ENCODE data around the gene CEP95.
A peak's percentile ranks its signal among the peaks of the same experiment; 100 is the strongest.

CEP95 gene

DNA sequence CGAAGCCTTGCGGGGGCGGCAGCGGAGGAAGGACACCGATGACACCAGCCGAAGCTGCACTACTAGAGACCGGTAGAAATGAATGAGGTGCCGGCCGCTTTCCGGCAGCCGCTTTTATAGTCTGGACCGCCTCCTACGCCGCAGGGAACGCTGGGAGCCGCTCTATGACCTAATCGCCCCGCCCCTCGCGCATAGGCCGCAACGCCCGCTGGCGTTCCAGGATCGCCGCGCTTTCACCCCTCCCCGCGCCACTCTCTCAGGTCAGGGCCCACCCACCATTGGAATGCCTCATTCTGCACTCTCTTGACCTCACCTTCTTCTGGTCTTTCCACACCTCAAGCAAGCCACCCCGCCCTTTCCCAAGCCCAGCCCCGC, 589 bp upstream of the CEP95 start, which contains the start of gene DDX5 (continued):
- TF ChIP-seq, protein P1, sequence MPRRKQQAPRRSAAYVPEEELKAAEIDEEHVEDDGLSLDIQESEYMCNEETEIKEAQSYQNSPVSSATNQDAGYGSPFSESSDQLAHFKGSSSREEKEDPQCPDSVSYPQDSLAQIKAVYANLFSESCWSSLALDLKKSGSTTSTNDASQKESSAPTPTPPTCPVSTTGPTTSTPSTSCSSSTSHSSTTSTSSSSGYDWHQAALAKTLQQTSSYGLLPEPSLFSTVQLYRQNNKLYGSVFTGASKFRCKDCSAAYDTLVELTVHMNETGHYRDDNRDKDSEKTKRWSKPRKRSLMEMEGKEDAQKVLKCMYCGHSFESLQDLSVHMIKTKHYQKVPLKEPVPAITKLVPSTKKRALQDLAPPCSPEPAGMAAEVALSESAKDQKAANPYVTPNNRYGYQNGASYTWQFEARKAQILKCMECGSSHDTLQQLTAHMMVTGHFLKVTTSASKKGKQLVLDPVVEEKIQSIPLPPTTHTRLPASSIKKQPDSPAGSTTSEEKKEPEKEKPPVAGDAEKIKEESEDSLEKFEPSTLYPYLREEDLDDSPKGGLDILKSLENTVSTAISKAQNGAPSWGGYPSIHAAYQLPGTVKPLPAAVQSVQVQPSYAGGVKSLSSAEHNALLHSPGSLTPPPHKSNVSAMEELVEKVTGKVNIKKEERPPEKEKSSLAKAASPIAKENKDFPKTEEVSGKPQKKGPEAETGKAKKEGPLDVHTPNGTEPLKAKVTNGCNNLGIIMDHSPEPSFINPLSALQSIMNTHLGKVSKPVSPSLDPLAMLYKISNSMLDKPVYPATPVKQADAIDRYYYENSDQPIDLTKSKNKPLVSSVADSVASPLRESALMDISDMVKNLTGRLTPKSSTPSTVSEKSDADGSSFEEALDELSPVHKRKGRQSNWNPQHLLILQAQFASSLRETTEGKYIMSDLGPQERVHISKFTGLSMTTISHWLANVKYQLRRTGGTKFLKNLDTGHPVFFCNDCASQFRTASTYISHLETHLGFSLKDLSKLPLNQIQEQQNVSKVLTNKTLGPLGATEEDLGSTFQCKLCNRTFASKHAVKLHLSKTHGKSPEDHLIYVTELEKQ (tag by site-specific recombination; IDR thresholded peaks at IDR 0.05; ENCODE audit: borderline replicate concordance), result no peak
- TF ChIP-seq ZNF335 (tag by site-specific recombination; conservative IDR thresholded peaks at IDR 0.05) (0 out of 2 replicates have a peak, but pooled peaks have one; percentile 1), ZNF16 (tag by site-specific recombination; IDR thresholded peaks at IDR 0.05; ENCODE audit: low read depth) (no peak), EGR2 (tag by site-specific recombination; IDR thresholded peaks at IDR 0.05; ENCODE audit: low read depth) (peak; percentile 53; the same call in 1 of the 2 replicates), ZFHX2 (tag by site-specific recombination; conservative IDR thresholded peaks at IDR 0.05) (peak; percentile 86), ZNF24 (tag by site-specific recombination; IDR thresholded peaks at IDR 0.05) (no peak), ZNF274 (IDR thresholded peaks at IDR 0.05; ENCODE audit: low read length) (no peak), ZNF274 (tag by site-specific recombination; IDR thresholded peaks at IDR 0.05; ENCODE audit: borderline replicate concordance) (no peak), ZNF558 (tag by site-specific recombination; IDR thresholded peaks at IDR 0.05) (no peak), ZBTB21 (tag by site-specific recombination; IDR thresholded peaks at IDR 0.05) (no peak), HOXC10 (CRISPR knock-in tag; IDR thresholded peaks at IDR 0.05) (no peak), ZNF610 (tag by site-specific recombination; IDR thresholded peaks at IDR 0.05; ENCODE audit: borderline replicate concordance) (no peak; the same call in 1 of the 2 replicates), SCRT2 (tag by site-specific recombination; IDR thresholded peaks at IDR 0.05) (no peak), YY2 (tag by site-specific recombination; IDR thresholded peaks at IDR 0.05) (no peak), GLIS2 (tag by site-specific recombination; IDR thresholded peaks at IDR 0.05) (no peak; the same call in 1 of the 2 replicates), HOXA7 (CRISPR knock-in tag; IDR thresholded peaks at IDR 0.05; ENCODE audit: borderline replicate concordance) (no peak), SP2 (tag by site-specific recombination; IDR thresholded peaks at IDR 0.05) (no peak; the same call in 1 of the 2 replicates), ZNF785 (tag by site-specific recombination; IDR thresholded peaks at IDR 0.05) (no peak), ZNF214 (tag by site-specific recombination; IDR thresholded peaks at IDR 0.05; ENCODE audit: borderline replicate concordance) (no peak), ZNF654 (tag by site-specific recombination; IDR thresholded peaks at IDR 0.05; ENCODE audit: low read depth) (no peak), OVOL3 (tag by site-specific recombination; IDR thresholded peaks at IDR 0.05) (no peak), SP3 (tag by site-specific recombination; IDR thresholded peaks at IDR 0.05) (peak; percentile 91), ZNF114 (tag by site-specific recombination; IDR thresholded peaks at IDR 0.05) (no peak)
- TF ChIP-seq, protein P2, sequence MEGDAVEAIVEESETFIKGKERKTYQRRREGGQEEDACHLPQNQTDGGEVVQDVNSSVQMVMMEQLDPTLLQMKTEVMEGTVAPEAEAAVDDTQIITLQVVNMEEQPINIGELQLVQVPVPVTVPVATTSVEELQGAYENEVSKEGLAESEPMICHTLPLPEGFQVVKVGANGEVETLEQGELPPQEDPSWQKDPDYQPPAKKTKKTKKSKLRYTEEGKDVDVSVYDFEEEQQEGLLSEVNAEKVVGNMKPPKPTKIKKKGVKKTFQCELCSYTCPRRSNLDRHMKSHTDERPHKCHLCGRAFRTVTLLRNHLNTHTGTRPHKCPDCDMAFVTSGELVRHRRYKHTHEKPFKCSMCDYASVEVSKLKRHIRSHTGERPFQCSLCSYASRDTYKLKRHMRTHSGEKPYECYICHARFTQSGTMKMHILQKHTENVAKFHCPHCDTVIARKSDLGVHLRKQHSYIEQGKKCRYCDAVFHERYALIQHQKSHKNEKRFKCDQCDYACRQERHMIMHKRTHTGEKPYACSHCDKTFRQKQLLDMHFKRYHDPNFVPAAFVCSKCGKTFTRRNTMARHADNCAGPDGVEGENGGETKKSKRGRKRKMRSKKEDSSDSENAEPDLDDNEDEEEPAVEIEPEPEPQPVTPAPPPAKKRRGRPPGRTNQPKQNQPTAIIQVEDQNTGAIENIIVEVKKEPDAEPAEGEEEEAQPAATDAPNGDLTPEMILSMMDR (tag by site-specific recombination; IDR thresholded peaks at IDR 0.05), result no peak
- TF ChIP-seq, protein P3, sequence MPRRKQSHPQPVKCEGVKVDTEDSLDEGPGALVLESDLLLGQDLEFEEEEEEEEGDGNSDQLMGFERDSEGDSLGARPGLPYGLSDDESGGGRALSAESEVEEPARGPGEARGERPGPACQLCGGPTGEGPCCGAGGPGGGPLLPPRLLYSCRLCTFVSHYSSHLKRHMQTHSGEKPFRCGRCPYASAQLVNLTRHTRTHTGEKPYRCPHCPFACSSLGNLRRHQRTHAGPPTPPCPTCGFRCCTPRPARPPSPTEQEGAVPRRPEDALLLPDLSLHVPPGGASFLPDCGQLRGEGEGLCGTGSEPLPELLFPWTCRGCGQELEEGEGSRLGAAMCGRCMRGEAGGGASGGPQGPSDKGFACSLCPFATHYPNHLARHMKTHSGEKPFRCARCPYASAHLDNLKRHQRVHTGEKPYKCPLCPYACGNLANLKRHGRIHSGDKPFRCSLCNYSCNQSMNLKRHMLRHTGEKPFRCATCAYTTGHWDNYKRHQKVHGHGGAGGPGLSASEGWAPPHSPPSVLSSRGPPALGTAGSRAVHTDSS (tag by site-specific recombination; IDR thresholded peaks at IDR 0.05), result 0 out of 2 replicates have a peak, but pooled peaks have one; percentile 23
- TF ChIP-seq, protein P4, sequence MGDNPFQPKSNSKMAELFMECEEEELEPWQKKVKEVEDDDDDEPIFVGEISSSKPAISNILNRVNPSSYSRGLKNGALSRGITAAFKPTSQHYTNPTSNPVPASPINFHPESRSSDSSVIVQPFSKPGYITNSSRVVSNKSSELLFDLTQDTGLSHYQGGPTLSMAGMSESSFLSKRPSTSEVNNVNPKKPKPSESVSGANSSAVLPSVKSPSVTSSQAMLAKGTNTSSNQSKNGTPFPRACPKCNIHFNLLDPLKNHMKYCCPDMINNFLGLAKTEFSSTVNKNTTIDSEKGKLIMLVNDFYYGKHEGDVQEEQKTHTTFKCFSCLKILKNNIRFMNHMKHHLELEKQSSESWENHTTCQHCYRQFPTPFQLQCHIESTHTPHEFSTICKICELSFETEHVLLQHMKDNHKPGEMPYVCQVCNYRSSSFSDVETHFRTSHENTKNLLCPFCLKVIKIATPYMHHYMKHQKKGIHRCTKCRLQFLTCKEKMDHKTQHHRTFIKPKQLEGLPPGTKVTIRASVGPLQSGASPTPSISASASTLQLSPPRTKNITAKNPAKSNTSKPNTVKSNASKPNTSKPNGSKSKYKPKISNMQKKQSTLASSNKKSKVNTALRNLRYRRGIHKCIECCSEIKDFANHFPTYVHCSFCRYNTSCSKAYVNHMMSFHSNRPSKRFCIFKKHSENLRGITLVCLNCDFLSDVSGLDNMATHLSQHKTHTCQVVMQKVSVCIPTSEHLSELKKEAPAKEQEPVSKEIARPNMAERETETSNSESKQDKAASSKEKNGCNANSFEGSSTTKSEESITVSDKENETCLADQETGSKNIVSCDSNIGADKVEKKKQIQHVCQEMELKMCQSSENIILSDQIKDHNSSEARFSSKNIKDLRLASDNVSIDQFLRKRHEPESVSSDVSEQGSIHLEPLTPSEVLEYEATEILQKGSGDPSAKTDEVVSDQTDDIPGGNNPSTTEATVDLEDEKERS (tag by site-specific recombination; IDR thresholded peaks at IDR 0.05), result no peak
- TF ChIP-seq, protein P5, sequence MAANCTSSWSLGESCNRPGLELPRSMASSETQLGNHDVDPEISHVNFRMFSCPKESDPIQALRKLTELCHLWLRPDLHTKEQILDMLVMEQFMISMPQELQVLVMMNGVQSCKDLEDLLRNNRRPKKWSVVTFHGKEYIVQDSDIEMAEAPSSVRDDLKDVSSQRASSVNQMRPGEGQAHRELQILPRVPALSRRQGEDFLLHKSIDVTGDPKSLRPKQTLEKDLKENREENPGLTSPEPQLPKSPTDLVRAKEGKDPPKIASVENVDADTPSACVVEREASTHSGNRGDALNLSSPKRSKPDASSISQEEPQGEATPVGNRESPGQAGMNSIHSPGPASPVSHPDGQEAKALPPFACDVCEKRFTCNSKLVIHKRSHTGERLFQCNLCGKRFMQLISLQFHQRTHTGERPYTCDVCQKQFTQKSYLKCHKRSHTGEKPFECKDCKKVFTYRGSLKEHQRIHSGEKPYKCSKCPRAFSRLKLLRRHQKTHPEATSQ (tag by site-specific recombination; IDR thresholded peaks at IDR 0.05), result no peak
- TF ChIP-seq, protein P6, sequence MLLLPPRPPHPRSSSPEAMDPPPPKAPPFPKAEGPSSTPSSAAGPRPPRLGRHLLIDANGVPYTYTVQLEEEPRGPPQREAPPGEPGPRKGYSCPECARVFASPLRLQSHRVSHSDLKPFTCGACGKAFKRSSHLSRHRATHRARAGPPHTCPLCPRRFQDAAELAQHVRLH (tag by site-specific recombination; IDR thresholded peaks at IDR 0.05), result no peak
- TF ChIP-seq, protein P7, sequence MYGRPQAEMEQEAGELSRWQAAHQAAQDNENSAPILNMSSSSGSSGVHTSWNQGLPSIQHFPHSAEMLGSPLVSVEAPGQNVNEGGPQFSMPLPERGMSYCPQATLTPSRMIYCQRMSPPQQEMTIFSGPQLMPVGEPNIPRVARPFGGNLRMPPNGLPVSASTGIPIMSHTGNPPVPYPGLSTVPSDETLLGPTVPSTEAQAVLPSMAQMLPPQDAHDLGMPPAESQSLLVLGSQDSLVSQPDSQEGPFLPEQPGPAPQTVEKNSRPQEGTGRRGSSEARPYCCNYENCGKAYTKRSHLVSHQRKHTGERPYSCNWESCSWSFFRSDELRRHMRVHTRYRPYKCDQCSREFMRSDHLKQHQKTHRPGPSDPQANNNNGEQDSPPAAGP (tag by site-specific recombination; IDR thresholded peaks at IDR 0.05), result no peak
